Transverse colon (tissue), 4 donors: Measurements from ENCODE around the gene MYO1B.

ENCODE experiments used
- EP300 ChIP-seq: sonication (generic); formaldehyde crosslinking; IDR thresholded peaks from one replicate; pipeline ENCODE4 v1.6.1; 2017; ENCODE audit warnings: antibody characterized with exemption, low read depth
- POLR2A ChIP-seq: fragments of 450-650 bp; IDR thresholded peaks from one replicate; pipeline ENCODE4 v1.6.1; 2016; ENCODE audit warnings: antibody characterized with exemption, mild to moderate bottlenecking, moderate library complexity
- POLR2AphosphoS5 ChIP-seq, 3 donors: sonication (generic); formaldehyde crosslinking; IDR thresholded peaks; one replicate each; pipeline ENCODE4 v1.6.1; 2016; ENCODE audit warnings: antibody characterized with exemption in 3 of 3
- TF ChIP-seq, protein P1 (sequence below), 5 experiments: fragments of 200-600 bp in 3 of 5; fragments of 450-650 bp in 2 of 5; sonication (generic) in 3 of 5; IDR thresholded peaks; 1 replicate in 2 of 5; 2 replicates in 3 of 5; pipeline ENCODE4 v1.5.1; 2016 to 2017; ENCODE audit warnings: antibody characterized with exemption in 5 of 5, inconsistent platforms in 3 of 5, mild to moderate bottlenecking in 2 of 5, moderate library complexity in 1 of 5

DNA sequence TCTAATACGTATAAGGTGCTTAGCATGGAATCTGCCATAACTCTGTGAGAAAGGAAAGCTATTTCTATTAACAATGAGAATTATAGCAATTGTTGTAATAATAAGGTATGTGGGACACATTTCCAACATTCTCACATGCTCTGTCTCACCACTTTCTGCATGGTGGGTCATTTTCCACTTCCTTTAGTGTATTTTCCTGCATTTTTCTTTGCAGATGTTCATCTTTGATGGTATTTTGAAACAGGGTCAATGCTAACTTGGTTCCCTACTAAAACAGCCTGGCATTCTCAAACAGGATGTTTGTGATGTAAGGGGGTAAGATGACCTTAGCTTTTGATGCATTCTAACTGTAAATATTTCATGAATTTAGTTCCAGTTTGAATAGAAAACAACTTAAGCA lies 54.7 kb downstream of the MYO1B start:
- no peak for TF ChIP-seq POLR2A
- no peak for TF ChIP-seq EP300
- TF ChIP-seq, protein P1, sequence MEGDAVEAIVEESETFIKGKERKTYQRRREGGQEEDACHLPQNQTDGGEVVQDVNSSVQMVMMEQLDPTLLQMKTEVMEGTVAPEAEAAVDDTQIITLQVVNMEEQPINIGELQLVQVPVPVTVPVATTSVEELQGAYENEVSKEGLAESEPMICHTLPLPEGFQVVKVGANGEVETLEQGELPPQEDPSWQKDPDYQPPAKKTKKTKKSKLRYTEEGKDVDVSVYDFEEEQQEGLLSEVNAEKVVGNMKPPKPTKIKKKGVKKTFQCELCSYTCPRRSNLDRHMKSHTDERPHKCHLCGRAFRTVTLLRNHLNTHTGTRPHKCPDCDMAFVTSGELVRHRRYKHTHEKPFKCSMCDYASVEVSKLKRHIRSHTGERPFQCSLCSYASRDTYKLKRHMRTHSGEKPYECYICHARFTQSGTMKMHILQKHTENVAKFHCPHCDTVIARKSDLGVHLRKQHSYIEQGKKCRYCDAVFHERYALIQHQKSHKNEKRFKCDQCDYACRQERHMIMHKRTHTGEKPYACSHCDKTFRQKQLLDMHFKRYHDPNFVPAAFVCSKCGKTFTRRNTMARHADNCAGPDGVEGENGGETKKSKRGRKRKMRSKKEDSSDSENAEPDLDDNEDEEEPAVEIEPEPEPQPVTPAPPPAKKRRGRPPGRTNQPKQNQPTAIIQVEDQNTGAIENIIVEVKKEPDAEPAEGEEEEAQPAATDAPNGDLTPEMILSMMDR (IDR thresholded peaks at IDR 0.05): no peak
- no peak for TF ChIP-seq POLR2AphosphoS5 (IDR thresholded peaks at IDR 0.05)
